Raji (cell line): ENCODE results near the gene BBIP1.

ENCODE experiments used
- POLR2A ChIP-seq: IDR thresholded peaks from 2 replicates; pipeline ENCODE4 v1.6.1; 2011; ENCODE audit warnings: low read depth, low read length, control low read depth; ENCODE audit not compliant: insufficient read depth

The BBIP1 gene

DNA sequence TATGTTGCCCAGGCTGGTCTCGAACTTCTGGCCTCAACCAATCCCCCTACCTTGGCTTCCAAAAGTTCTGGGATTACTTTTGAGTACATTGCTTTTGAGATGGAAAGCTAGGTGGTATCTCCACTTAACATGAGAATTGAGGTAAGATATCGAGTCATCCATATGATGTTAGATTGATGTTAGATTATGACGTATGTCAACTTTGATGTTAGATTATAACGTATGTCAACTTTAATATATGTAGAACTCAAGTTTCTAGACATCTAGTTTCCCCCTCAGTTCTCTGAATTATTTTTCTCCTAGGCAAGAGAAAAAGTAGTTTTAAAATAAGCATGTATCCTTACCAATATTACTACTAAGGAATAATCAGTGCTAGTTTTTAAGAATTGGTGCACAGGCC lies 20.4 kb upstream of the BBIP1 start:
- no peak for TF ChIP-seq POLR2A

DNA sequence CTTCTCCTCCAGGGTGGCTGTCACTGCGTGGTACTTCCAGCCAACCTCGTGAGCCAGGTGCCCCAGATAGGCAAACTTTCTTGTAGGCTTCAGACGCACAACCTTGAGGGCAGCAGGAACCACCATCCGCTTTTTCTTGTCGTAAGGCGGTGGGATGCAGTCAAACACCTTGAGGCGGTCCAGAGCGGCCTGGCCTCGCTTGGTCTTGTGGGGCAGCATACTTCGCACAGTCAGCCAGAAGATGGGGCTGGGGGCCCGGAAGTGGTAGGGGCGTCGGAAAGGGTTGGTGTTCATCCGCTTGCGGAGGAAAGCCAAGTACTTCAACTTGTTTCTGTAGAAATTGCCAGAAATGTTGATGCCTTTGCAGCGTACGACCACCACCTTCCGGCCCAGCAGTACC lies 17.8 kb upstream of the BBIP1 start:
- no peak for TF ChIP-seq POLR2A

GRCh38 chr10:110932505-110933180 lies 13.7 kb upstream of the BBIP1 start:
- TF ChIP-seq POLR2A = no peak

DNA sequence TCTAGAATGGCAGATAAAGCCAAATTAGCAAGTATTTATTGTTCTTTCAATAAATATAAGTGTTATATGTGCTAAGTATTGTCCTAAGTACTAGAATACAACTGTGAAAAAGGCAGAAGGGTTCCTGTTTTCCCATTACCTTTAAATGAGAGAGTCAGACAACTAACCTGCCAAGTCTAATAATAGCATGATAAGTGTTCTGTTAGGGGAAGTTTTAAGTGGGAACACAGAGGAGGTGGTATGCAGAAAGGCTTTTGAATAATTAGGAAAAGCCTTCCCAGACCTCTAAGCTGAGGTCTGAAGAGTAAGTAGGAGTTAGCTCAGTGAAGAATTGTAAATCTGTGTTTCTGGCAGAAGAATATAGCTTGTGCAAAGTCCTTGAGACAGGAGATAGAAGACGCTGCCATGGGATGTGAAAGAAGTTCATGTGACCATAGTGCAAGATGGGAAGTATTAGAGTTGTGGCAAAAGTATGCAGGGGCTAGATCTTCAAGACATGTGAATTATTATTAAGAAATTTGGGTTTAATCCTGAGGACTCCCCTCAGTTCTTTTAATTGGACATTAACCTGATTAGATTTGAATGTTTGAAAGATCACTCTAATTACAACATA lies 12.9 kb upstream of the BBIP1 start:
- TF ChIP-seq POLR2A = no peak

DNA sequence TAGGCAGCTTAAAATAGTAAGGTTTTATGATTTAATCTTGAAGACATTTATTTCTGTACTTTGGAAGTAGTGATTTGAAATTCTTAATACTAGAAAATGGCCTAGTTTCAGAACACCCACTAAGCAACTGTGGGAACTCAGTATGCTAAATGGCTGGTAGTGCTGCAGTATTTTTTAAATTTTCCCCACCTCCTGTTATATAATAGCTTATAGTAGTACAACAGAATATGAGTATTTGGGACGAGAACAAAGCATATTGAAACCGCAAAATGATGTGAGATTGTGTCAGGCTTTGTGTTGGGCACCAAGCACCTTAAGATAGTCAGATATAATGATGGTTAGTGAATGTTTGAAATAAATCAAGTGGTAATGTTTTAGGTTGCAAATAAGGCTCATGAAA lies 8.5 kb upstream of the BBIP1 start:
- TF ChIP-seq POLR2A = no peak

GRCh38 chr10:110923856-110924493 lies 5.0 kb upstream of the BBIP1 start:
- TF ChIP-seq POLR2A = no peak

DNA sequence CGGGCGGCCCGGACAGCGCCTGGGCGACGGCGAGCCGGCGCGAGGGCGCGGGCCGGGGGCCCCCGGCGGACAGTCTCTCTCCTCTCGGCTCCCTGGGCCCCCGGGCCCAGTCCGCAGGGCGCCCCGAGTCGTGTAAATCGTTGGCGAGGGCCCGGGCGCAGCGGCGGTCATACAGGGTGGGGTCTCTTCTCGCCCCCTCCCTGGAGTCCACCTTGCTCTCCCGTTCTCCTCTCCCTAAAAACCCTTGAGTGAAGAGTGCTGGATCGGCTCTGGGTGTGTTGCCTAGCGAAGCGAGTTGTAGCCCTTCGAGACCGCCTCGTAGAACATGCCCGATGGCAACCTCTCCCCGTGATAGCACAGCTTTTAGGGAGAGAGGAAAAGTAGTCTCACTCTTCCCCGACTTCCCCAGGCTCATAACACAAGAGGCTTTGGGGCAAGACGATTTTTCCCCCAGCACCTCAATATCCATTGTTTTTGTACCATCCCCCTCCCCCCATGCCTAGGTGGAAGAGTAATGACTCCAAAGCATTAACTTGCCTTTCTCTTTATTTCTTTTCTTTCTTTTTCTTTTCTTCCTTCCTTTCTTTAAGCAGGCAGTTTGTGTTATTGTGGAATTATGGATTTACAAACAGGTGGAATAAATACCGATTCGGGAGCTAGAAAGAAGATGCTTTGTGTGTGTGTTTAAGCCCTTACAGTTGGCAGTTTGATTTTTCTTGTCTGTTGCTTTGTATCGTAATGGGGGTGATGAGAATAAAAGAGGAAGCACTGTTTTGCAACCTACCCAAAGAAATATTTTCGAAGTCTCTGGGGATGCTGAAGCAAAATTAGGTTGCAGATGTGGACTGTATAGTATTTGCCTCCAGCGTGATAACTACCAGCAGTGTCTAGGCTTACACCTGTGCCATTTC lies 1.2 kb upstream of the BBIP1 start:
- peak; percentile 44; the same call in 1 of the 2 replicates for TF ChIP-seq POLR2A

DNA sequence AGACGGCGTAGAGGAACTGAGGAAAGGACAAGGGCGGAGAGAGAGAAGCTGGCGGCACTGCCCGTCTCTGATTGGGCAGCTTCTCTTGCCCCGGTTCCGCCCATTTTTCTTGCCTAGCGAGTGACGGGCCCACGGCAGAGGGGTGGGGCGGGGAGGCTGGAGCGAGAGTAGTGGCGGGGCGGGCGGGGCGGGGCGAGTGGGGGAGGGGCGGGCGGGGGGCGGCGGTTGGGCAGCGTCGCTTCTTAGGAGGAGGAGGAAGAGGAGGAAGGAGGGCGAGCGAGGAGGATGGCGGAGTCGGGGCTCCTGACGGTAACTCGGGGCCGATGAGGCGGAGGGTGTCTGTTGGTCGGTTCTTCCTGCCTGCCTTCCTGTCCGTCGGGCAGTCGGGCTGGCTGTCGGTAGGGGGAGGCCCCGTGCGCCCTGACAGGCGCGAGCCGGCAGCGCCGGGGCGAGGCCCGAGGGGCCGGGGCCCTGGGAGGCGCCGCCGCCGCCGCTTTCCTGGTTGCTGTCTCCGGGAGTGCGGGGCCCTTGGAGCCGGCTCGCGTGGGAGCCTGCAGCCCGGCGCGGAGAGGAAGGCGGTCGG lies 460 bp upstream of the BBIP1 start, which contains the start of gene SHOC2:
SHOC2 (plus strand) TSS at position 256 of the 583 bp plus-strand sequence. CDS start 44,755 bp downstream, outside the sequence.
- TF ChIP-seq POLR2A = peak; percentile 88

GRCh38 chr10:110918269-110918642 lies 724 bp downstream of the BBIP1 start:
- no peak for TF ChIP-seq POLR2A

DNA sequence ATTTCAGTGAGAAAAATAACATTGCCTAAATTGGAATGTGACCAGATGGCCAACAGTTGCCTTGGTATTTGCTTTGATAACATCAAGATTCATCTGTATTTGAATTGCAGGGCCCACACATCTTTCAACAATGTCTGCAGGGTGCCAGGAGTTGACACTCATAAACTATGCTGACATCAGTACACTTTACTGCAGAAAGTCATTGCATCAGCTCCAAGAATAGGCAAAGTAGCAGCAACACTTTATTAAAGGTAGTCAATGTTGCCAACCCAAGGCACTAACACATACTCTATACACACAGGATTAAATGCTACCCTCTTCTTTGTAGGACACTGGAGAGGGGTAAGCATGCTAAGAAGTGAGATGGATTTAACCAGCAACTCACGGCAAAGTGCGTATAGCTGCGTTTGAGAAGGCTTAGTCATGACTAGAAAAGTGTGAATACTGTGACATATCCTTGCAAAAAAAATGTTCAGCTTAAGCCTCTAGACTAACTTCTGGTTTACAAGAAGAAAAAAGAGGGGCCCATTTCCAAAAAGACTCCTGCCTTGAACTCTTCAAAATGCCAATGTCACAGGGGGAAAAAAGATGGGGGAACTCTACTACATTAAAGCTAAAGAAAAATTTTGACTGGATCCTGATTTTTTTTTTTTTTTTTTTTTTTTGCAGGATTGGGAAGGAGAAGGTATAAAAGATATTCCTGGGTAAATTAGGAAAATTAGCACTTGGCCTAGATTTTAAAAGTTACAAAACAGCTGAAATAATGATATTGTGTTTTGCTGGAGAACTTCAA lies 2.2 kb downstream of the BBIP1 start:
- TF ChIP-seq POLR2A = no peak

DNA sequence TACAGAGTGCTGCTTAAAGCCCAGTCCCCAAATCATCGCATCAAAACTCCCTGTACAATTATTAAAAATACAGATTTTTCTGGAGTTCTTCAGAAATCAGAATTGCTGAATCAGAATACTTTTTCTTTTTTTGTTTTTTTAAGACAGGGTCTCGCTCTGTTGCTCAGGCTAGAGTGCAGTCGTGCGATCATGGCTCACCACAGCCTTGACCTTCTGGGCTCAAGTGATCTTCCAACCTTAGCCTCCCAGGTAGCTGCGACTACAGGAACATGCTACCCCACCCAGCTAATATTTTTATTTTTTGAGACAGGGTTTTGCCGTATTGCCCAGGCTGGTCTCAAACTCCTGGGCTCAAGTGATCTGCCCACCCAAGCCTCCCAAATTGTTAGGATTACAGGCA lies 3.9 kb downstream of the BBIP1 start:
- TF ChIP-seq POLR2A = no peak

GRCh38 chr10:110914431-110914830 lies 4.5 kb downstream of the BBIP1 start:
- no peak for TF ChIP-seq POLR2A

DNA sequence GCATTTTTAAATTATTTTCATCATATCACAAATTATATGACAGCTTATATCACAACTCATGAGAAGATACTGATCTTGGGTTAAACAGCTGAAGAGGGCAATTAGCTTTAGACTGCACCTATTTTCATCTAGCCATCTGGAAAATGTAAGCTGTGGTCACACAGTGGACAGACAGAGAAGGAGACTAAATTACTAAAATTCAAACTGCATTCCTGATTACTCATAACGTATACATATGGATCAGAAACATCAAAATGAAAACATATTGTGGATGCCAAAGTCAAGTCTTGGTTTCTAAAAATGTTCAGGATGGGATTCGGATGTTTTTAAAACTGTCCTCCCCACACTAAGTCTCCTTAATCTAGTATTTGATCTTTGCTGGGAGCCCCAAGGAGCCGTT lies 6.6 kb downstream of the BBIP1 start:
- no peak for TF ChIP-seq POLR2A

DNA sequence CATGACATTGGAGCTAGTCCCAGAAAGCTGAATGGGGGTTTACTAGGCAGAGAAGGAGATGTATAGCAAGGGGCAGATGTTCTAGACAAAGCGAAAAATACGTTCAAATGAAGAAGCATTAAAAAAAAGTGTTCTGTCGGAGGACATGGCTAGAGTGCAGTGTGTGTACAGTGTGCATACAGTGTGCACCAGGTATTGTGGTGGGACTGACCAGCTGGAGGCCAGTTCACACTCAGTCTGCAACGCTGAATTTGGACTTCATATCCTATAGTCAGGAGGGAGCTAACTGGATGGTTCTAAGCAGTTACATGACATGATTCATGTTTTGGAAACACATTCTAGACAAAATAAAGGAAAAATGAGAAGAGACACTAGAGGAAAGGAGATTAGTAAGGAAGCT lies 8.8 kb downstream of the BBIP1 start:
- TF ChIP-seq POLR2A = no peak
